Fibroblast of skin of left quadriceps (primary cell): Measurements from ENCODE around the gene ENO4.

ENCODE experiments used
- DNase-seq, 2 experiments: peaks; one replicate each; pipeline ENCODE4 v3.0.0-alpha.2; 2013; ENCODE audit warnings: low read depth in 2 of 2

ENO4 gene

DNA sequence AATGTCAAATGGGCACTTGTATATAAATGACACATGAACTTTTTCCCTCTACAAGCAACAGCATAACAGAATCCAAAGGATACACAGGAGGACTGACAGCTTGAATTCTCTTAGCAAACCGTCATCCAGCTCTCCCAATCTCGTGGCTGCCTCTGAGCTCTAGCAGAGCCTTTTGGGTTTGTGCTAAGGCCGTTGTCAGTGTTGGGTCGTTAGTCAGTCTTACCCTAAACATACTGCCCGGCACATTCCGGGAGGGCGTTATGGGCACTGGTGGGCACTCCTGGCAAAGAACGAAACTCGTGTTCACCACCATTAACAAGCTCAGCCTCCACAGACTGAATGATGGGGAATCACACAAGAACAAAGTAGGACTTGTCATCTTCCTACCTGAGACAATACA, 19.6 kb upstream of the ENO4 start:
- no peak for DNase-seq

- no peak for DNase-seq
Measured at GRCh38 chr10:116831086-116831485, 18.2 kb upstream of the ENO4 start.

DNA sequence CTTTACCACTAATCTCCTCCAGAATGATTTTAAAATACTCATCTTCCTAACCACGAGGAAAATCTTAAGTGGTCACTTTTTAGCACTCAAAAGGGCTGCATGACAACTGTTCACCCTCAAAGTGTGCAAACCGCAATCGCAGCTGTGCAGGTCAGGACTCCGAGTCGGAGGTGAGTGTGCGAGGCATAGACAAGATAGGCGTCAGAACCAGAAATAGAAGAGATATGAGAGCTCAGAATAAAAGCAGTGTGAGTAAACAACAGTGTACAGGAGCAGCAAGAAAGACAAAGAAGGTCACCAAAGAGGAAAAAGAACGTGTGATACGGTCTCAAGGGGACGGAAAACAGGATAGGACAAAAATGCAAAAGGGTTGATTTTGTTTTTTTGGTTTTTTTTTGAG, 17.5 kb upstream of the ENO4 start:
- no peak for DNase-seq

DNA sequence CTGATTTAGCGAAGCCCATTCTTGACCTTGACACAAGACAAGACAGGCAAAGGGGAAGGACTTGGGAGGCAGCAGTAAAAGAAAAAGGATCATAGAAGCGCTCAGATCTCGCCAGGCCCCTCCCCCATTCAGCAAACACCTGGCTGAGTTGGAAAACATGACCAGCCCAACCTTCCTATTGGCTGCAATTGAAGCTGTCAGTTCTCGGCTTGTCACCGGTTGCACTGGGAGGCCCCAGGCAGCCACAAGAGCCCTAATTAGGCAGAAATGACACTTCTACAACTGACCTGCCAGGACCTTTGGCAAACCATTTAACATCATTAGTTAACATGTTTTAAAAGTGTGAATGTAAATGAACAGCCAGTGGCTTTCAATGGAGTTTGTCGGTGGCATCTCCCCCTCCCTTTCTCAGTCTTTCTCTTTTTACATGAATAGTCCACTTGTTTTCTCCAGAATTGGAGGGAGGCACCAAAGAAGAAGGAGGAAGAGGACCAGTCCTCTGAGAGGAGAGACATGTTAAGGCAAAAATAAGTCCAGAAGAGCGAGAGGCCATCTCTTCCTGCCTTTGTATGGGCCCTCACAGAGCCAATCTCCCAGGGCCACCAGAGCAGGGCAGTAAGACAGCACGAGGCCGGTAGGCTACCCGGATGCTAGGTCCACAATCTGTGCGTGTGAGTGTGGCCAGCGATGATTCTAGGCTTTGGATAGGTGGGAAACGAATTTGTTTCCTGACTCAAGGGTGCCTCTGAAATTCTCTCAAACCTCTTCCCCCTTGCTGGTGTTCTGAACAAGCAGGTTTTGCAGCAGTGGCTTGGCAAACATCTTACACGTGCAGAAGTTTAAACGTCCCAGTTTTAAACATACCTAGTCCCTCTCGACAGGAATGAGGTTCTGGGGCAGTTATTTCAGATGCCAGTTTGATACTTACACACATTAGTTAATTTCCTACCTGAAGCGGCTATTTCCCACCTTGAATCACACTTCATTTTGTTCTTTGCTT, 15.0 kb upstream of the ENO4 start:
- no peak for DNase-seq

GRCh38 chr10:116835658-116836057, 13.6 kb upstream of the ENO4 start:
- DNase-seq, result no peak

DNA sequence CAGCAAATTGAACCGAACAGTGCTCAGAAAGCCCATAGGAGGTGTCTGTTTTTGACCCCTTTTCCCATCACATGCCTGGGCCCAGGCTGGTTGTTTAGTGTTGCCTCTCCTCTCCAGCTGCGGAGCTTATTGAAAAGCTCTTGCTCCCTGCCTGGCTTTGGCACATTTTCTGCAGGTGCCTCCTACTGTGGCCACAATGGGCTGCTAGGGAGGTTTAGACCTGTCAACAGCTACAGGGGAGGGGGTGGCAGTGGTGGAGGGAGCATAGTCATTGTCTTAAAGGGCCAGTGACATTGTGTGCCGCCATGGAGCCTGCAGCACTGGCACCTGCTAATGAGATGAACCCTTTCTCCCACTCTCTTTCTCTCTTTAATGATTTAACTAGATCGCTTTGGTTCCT, 13.2 kb upstream of the ENO4 start:
- no peak for DNase-seq

GRCh38 chr10:116836902-116837523, 12.3 kb upstream of the ENO4 start:
- DNase-seq, result no peak

- no peak for DNase-seq
Measured at GRCh38 chr10:116838143-116838725, 11.1 kb upstream of the ENO4 start.

- DNase-seq, result no peak
Measured at GRCh38 chr10:116840389-116841075, 8.8 kb upstream of the ENO4 start.

DNA sequence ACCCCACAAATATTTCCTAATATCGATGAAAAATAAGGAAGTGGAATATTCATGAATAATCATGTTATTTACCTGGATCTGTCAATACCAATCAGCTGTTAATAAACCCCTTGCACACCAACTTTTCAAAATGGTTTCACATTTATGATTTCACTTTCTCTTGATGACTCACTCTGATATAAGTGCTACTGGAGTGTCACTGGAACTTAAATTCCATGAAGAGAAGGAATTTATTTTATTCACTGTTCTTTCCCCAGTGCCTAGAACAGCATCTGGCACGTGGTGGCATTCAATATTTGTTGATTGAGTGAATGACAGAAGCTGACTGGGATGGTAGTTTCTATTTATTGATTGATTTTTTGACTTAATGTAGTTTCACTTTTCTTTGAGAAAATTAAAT, 3.5 kb upstream of the ENO4 start:
- DNase-seq, result no peak

GRCh38 chr10:116848032-116848943, 1.0 kb upstream of the ENO4 start:
- DNase-seq, result no peak

- DNase-seq, result no peak
Measured at GRCh38 chr10:116848944-116849247, 403 bp upstream of the ENO4 start.

DNA sequence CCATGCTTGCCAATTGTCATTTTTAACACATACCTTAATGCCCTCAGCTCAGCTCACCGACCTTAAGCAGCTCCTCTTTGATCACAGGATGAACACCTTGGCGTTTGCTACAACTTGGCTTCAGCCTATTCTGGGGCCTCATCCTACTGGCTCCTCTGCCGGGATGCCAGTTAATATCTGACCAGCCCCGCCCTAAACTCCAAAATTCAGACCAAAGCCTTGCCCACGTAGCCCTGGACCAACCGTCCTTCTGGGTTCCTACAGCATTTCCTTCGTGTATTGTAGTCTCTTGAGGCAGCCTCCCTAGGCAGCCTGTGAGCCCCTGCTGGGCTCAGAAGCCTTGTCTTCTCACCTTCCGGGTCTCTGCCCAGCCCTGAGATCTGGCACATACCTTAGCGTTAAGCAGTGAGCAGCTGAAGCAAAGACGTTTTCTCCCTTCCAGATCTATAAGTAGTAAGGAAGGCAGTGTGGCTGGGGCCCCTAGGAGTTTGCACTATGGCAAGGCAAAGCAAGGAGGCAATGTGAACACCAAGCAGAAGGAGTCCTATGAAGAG, 836 bp downstream of the ENO4 start:
- DNase-seq, result no peak

DNA sequence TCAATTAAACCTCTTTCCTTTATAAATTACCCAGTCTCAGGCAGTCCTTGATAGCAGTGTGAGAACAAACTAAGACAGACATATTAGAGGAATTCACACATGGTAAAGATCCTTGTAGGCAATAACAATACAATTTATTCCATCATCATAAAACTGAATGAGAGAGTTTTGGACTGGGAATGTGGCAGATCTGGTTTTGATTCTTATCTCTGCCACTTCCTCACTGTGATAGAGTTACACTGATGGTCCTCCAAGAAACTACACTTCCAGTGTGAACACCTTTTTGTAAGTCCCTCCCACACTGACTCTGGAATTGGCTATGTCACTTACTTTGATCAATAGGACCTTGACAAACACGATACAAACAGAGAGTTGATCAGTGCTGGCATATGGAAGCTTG, 2.9 kb downstream of the ENO4 start:
- DNase-seq, result no peak

DNA sequence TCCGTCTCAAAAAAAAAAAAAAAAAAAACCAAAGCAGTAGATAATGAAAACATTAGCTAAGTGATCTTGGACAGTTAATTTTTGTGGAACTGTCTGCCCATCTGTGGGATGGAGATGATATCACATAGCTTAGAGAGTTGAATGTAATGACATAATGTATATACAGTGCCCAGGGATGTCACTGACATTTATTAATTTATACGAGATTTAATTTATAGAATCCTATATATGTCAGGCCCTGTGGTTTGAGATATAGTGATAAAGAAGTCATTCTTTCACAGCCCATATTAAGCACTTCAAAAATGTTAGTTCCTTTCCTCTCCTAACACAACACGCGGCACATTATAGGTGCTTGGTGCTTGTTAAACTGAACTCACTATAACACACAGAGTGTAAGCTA, 4.0 kb downstream of the ENO4 start:
- no peak for DNase-seq

GRCh38 chr10:116853701-116854100, 4.4 kb downstream of the ENO4 start:
- no peak for DNase-seq

GRCh38 chr10:116857156-116857555, 7.9 kb downstream of the ENO4 start:
- DNase-seq, result no peak

GRCh38 chr10:116861796-116862195, 12.5 kb downstream of the ENO4 start:
- no peak for DNase-seq

DNA sequence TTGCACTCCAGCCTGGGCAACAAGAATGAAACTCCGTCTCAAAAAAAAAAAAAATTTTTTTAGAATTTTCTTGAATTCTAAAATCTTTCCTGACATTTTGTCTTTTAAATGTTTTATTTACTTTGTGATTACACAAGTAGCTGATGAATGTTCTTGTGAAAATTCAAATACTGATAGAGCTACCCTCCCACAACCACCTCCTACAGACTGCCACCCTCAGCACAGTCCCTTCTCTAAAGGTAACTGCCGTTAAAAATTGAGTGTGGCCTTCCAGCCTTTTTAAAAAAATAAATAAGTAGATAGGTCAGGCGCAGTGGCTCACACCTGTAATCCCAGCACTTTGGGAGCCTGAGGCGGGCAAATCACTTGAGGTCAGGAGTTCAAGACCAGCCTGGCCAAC, 15.1 kb downstream of the ENO4 start:
- DNase-seq, result no peak

GRCh38 chr10:116866066-116866465, 16.8 kb downstream of the ENO4 start:
- no peak for DNase-seq

DNA sequence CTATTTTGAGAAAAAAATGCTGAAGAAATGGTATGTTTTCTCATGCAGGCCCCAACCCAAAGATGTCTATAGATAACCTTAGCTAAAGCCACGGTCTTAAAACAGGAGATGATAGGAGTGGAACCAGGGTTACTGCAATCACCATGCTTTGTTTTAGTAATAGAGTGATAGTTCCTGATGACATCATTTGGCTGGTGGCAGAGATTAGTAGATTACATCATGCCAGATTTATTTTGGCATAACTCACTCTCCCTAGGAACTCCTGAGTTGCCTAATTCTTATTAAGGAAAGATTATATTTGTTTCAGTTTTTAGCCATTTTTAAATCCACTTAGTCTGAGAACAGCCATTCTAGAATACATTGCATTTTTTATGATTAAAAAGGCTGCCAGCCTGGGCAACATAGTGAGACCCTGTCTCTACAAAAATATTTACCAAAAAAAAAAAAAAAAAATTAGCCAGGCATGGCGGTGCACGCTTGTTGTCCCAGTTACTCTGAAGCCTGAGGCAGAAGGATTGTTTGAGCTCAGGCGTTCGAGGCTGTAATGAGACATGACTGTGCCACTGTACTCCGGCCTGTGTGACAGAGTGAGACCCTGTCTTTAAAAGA, 17.8 kb downstream of the ENO4 start:
- no peak for DNase-seq
